SJCRH30 (cell line): Measurements from ENCODE around the gene RREB1. TPM values are rescaled to one million over a fixed set of nuclear protein-coding genes. Genes with fewer than 3 reads are reported as not detected.

ENCODE experiments used
- DNase-seq, 2 experiments: peaks; one replicate each; pipeline ENCODE4 v3.0.0-alpha.2; 2015 to 2020
- H3K27ac ChIP-seq: fragments of 250-450 bp; sonication (Bioruptor Pico); 2 replicates; pipeline ENCODE4 v1.5.1; 2020; ENCODE audit warnings: mild to moderate bottlenecking, moderate library complexity
- H3K27me3 ChIP-seq: fragments of 250-450 bp; sonication (Bioruptor Pico); 2 replicates; pipeline ENCODE4 v1.5.1; 2020; ENCODE audit warnings: mild to moderate bottlenecking, moderate library complexity
- H3K36me3 ChIP-seq: fragments of 250-450 bp; sonication (Bioruptor Pico); 2 replicates; pipeline ENCODE4 v1.5.1; 2020; ENCODE audit warnings: mild to moderate bottlenecking, moderate library complexity
- H3K4me1 ChIP-seq: fragments of 250-450 bp; sonication (Bioruptor Pico); 2 replicates; pipeline ENCODE4 v1.5.1; 2020; ENCODE audit warnings: mild to moderate bottlenecking, moderate library complexity
- H3K4me3 ChIP-seq: fragments of 250-450 bp; sonication (Bioruptor Pico); 2 replicates; pipeline ENCODE4 v1.5.1; 2020; ENCODE audit warnings: mild to moderate bottlenecking, moderate library complexity
- H3K9me3 ChIP-seq: fragments of 250-450 bp; sonication (Bioruptor Pico); replicated peaks from 2 replicates; pipeline ENCODE4 v1.5.1; 2020; ENCODE audit warnings: mild to moderate bottlenecking, moderate library complexity
- total RNA-seq: library from RNA; depleted of rRNA; stranded (reverse); fragments of >200 nt; shearing (Covaris generic); gene quantifications from 2 replicates; pipeline ENCODE4 v1.2.3, GENCODE V29; 2014; rRNA removed

The RREB1 gene
- 12.3 and 13.4 TPM in 2 replicates for total RNA-seq

GRCh38 chr6:7107578-7108195 lies at the start of gene RREB1:
TSS of gene RREB1 (plus strand) at chr6:7107961. CDS start at chr6:7181912, 73,951 bp downstream.
- DNase-seq, result peak; percentile 37 to 56

GRCh38 chr6:7058250-7058923 lies 49.4 kb upstream of the RREB1 start:
- no peak overlapping the region for H3K27ac ChIP-seq

More at GRCh38 chr6:7107578-7108195, at the start of gene RREB1:
- H3K27me3 ChIP-seq, result no peaks in the 10 kb centered on the region
- H3K27ac ChIP-seq, result peak within 1 kb of the TSS; percentile 43; the same call in 1 of the 2 replicates
- H3K36me3 ChIP-seq, result no peaks in the 10 kb centered on the region
- H3K4me1 ChIP-seq, result no peaks in the 10 kb centered on the region
- H3K9me3 ChIP-seq, result no peaks in the 10 kb centered on the region
- H3K4me3 ChIP-seq, result peak within 1 kb of the TSS; percentile 94

GRCh38 chr6:7060769-7061516 lies 46.8 kb upstream of the RREB1 start:
- H3K27ac ChIP-seq, result no peak overlapping the region
- no peak overlapping the region for H3K4me3 ChIP-seq
- H3K27me3 ChIP-seq, result no peaks in the 10 kb centered on the region
- no peaks in the 10 kb centered on the region for H3K9me3 ChIP-seq
- no peaks in the 10 kb centered on the region for H3K36me3 ChIP-seq
- DNase-seq, result no peak
- H3K4me1 ChIP-seq, result peaks cover 8% of the 10 kb centered on the region; the same call in 1 of the 2 replicates

More at GRCh38 chr6:7058250-7058923, 49.4 kb upstream of the RREB1 start:
- peaks cover 8% of the 10 kb centered on the region; the same call in 1 of the 2 replicates for H3K4me1 ChIP-seq
- no peaks in the 10 kb centered on the region for H3K27me3 ChIP-seq
- H3K36me3 ChIP-seq, result no peaks in the 10 kb centered on the region
- peak; percentile 42 to 47 for DNase-seq
- no peaks in the 10 kb centered on the region for H3K9me3 ChIP-seq
- no peak overlapping the region for H3K4me3 ChIP-seq

GRCh38 chr6:7062451-7063162 lies 45.2 kb upstream of the RREB1 start:
- peaks cover 8% of the 10 kb centered on the region; the same call in 1 of the 2 replicates for H3K4me1 ChIP-seq
- no peaks in the 10 kb centered on the region for H3K9me3 ChIP-seq
- H3K27ac ChIP-seq, result no peak overlapping the region
- no peaks in the 10 kb centered on the region for H3K36me3 ChIP-seq
- DNase-seq, result no peak
- H3K4me3 ChIP-seq, result no peak overlapping the region
- no peaks in the 10 kb centered on the region for H3K27me3 ChIP-seq

GRCh38 chr6:7067305-7067704 lies 40.5 kb upstream of the RREB1 start:
- no peak for DNase-seq
- Histone ChIP-seq H3K27me3 (no peaks in the 10 kb centered on the region), H3K4me3 (no peak overlapping the region)

GRCh38 chr6:7071405-7071804 lies 36.4 kb upstream of the RREB1 start:
- no peak overlapping the region for H3K4me3 ChIP-seq
- H3K9me3 ChIP-seq, result no peaks in the 10 kb centered on the region
- no peak overlapping the region for H3K27ac ChIP-seq
- no peaks in the 10 kb centered on the region for H3K27me3 ChIP-seq
- no peaks in the 10 kb centered on the region for H3K36me3 ChIP-seq
- no peaks in the 10 kb centered on the region for H3K4me1 ChIP-seq
- DNase-seq, result no peak

More at GRCh38 chr6:7067305-7067704, 40.5 kb upstream of the RREB1 start:
- H3K27ac ChIP-seq, result no peak overlapping the region
- H3K4me1 ChIP-seq, result no peaks in the 10 kb centered on the region
- no peaks in the 10 kb centered on the region for H3K36me3 ChIP-seq
- H3K9me3 ChIP-seq, result no peaks in the 10 kb centered on the region

- Histone ChIP-seq H3K27me3 (no peaks in the 10 kb centered on the region), H3K4me3 (no peak overlapping the region), H3K4me1 (no peaks in the 10 kb centered on the region), H3K27ac (no peak overlapping the region), H3K9me3 (no peaks in the 10 kb centered on the region), H3K36me3 (no peaks in the 10 kb centered on the region)
- DNase-seq, result no peak
Observed at GRCh38 chr6:7073082-7073820, 34.5 kb upstream of the RREB1 start.

GRCh38 chr6:7073821-7074525 lies 33.8 kb upstream of the RREB1 start:
- Histone ChIP-seq H3K27ac (no peak overlapping the region), H3K9me3 (no peaks in the 10 kb centered on the region), H3K4me1 (no peaks in the 10 kb centered on the region), H3K27me3 (no peaks in the 10 kb centered on the region), H3K4me3 (no peak overlapping the region), H3K36me3 (no peaks in the 10 kb centered on the region)
- DNase-seq, result no peak

GRCh38 chr6:7074870-7075269 lies 32.9 kb upstream of the RREB1 start:
- Histone ChIP-seq H3K9me3 (no peaks in the 10 kb centered on the region), H3K4me1 (no peaks in the 10 kb centered on the region), H3K4me3 (no peak overlapping the region), H3K36me3 (no peaks in the 10 kb centered on the region), H3K27me3 (no peaks in the 10 kb centered on the region), H3K27ac (no peak overlapping the region)
- no peak for DNase-seq

- Histone ChIP-seq H3K36me3 (no peaks in the 10 kb centered on the region), H3K9me3 (no peaks in the 10 kb centered on the region), H3K4me3 (no peak overlapping the region), H3K27me3 (no peaks in the 10 kb centered on the region), H3K27ac (no peak overlapping the region), H3K4me1 (no peaks in the 10 kb centered on the region)
- no peak for DNase-seq
Observed at GRCh38 chr6:7075341-7076000, 32.3 kb upstream of the RREB1 start.

GRCh38 chr6:7077856-7078255 lies 29.9 kb upstream of the RREB1 start:
- no peak overlapping the region for H3K4me3 ChIP-seq
- H3K27ac ChIP-seq, result no peak overlapping the region
- H3K27me3 ChIP-seq, result no peaks in the 10 kb centered on the region
- DNase-seq, result no peak
- no peaks in the 10 kb centered on the region for H3K36me3 ChIP-seq
- H3K9me3 ChIP-seq, result no peaks in the 10 kb centered on the region
- H3K4me1 ChIP-seq, result no peaks in the 10 kb centered on the region

- no peak for DNase-seq
- H3K36me3 ChIP-seq, result no peaks in the 10 kb centered on the region
- H3K27ac ChIP-seq, result no peak overlapping the region
- no peak overlapping the region for H3K4me3 ChIP-seq
- H3K9me3 ChIP-seq, result no peaks in the 10 kb centered on the region
- H3K4me1 ChIP-seq, result no peaks in the 10 kb centered on the region
- H3K27me3 ChIP-seq, result no peaks in the 10 kb centered on the region
Observed at GRCh38 chr6:7078856-7079255, 28.9 kb upstream of the RREB1 start.

- no peak overlapping the region for H3K4me3 ChIP-seq
- H3K27me3 ChIP-seq, result no peaks in the 10 kb centered on the region
- H3K4me1 ChIP-seq, result no peaks in the 10 kb centered on the region
- H3K36me3 ChIP-seq, result no peaks in the 10 kb centered on the region
- DNase-seq, result no peak
- H3K27ac ChIP-seq, result no peak overlapping the region
- no peaks in the 10 kb centered on the region for H3K9me3 ChIP-seq
Observed at GRCh38 chr6:7080311-7080710, 27.4 kb upstream of the RREB1 start.
